ENCODE results near the gene TIMP1.

The TIMP1 gene

DNA sequence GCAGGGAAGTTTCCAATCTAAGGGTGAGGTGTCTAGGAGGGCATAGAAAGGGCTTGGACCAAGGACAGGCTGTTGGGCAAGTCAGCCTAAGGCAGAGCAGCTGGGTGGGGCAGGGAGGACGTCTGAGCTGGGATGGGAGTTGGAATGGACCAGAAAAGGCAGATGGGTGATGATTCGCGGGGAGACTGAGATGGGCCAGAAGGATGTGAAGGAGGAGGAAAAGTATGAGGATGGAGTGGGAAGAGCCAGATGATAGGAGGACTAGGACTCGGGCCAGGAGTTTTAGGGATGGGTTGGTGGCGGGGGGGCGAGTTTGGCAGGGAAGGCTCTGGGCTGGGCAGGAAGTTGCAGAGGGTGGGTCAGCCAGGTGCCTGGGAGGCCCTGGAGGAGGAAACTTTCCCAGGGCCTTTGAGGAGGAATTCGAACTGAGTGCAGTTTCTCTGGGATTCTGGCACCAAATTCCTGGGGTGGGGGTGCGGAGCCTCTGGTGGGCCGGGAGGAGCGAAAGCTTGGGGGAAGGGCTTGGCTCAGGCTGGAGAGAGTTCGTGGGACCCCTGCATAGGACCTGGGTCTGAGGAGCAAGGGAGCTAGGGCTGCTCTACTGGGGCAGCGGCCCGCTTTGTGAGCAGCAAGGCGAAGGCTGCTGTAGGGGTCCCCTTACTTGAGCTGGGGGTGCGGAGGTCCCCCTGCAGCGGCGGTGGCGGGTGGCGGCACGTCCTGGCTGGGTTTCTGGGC lies 8.7 kb upstream of the TIMP1 start:
- no peak for DNase-seq (ENCODE audit: low read depth)

- no peak for DNase-seq (ENCODE audit: low read depth)
Measured at GRCh38 chrX:47574076-47574546, 8.1 kb upstream of the TIMP1 start.

- DNase-seq (ENCODE audit: low read depth) = no peak
Measured at GRCh38 chrX:47574547-47575301, 7.5 kb upstream of the TIMP1 start.

DNA sequence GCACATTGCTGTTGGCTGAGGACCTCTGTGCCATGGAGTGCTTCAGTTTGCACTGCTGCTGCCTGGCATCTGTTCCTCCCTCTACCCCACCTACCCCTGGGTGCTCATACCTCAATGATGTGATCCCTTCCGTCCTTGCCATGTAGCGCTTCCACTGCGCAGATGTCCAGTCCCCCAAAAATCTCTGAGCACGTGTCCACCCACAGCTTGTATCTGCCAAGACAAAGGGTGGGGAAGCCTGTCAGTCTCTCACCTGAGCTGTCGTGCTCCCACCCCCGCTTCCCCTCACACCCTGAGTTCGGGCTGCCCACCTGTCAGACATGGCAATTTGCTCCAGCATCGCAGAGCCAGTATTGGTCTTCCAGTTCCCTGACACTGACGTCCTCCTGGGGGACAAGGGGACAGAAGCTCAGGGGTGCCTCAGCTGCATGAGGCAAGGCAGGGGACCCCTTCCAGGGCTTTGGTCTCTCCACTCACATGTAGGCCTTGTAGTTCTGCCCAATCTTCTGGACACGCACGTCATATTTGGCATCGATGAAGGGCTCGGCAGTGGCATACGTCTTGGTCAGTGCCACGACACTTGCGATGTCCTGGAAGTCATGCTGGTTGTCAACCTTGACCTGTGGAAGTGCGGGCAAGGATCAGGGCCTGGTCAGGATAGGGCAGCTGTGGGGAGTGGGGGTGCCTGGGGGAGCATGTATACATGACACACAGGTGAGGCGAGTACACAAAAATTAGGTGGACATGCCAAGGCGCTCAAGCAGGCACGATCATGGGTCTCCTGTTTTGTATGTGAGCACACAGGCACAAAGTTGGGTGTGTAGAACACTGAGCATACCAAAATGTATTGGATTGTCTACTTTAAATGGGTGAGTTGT lies 6.0 kb upstream of the TIMP1 start:
- DNase-seq (ENCODE audit: low read depth) = no peak

GRCh38 chrX:47577424-47577823 lies 4.8 kb upstream of the TIMP1 start:
- no peak for DNase-seq (ENCODE audit: low read depth)

DNA sequence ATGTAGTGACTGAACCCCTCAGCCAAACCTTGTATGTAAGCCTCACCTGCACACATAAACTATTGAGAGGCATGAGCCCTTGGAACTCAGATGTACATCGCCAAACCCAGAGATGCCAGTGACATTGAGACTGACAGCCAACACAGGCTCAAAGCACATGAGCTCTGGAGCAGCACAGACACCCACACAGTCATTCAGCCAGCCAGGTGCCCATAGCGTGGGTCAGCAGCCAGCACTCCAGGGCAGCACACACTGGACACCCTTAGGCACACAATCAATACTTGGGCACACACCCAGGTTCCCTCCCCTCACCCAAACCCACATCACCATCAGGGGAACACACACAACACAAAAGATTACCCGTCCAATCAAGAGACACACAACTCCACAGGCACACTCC lies 4.3 kb upstream of the TIMP1 start:
- DNase-seq (ENCODE audit: low read depth) = no peak

GRCh38 chrX:47578692-47579091 lies 3.5 kb upstream of the TIMP1 start:
- no peak for DNase-seq (ENCODE audit: low read depth)

DNA sequence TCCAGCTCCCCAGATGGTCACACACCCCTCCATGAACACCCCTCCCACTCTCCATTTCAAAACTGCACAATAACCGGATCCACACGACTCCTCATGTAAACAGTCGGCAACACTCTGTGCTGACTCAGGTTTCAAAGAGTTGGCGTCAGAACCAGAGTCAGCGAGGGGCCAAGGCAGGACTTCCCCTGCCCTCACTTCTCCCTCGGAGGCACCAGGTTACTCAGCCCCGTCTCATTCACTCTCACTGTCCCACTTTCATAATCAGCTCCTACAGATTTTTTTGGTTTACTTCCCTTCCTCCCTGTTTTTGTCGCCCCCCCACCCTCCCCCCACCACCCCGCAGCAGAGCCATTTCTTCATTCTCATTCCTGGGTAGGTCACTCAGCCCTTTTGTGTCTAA lies 2.7 kb upstream of the TIMP1 start:
- no peak for DNase-seq (ENCODE audit: low read depth)

DNA sequence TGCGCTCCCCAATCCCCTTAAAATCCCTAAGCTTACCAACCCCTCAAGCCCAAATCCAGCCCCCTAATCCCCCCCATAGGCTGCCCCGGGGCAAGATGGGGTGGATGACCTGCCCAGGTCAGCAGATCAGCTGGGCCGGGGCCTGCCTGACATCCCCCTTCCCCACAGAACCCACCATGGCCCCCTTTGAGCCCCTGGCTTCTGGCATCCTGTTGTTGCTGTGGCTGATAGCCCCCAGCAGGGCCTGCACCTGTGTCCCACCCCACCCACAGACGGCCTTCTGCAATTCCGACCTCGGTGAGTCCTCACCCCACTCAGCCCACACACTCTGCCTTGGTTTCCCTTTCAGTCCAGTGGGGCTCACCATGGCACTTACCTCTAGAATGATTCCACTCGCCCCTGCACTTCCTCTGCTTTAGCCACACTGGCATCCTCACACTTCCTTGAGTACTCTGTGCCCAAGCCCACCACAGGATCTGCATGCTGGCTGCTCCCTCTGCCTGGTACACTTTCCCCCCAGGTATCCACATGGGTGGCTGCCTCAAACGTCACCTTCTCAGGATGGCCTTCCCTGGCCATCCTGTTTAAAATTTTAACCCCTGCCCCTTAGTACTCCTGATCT lies 1.1 kb downstream of the TIMP1 start:
- no peak for DNase-seq (ENCODE audit: low read depth)

- DNase-seq (ENCODE audit: low read depth) = no peak
Measured at GRCh38 chrX:47584714-47585113, 2.5 kb downstream of the TIMP1 start.

- no peak for DNase-seq (ENCODE audit: low read depth)
Measured at GRCh38 chrX:47585273-47585672, 3.0 kb downstream of the TIMP1 start.

DNA sequence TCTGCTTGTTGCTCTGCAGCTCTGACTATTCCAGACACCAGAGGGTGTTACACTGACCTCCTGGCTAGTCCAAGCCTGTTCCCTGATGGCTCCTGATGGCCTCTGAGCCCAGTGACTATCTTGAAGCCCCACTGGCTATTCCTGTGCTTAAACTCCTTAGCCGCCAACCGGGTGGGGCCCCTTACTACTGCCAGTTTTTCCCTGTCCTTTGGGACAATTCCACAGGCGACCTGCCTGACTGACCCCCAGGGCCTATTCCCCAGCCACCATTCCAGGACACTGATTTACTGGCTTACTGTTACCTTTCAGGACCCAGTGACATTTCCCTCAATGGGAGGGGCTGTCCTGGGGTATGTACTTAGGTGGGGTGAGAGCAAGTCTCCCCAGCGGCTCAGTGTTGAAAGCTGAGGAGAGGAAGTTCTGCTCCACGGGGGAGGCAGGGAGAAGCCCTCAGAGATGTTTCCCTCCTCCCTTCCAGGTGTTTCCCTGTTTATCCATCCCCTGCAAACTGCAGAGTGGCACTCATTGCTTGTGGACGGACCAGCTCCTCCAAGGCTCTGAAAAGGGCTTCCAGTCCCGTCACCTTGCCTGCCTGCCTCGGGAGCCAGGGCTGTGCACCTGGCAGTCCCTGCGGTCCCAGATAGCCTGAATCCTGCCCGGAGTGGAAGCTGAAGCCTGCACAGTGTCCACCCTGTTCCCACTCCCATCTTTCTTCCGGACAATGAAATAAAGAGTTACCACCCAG lies 4.0 kb downstream of the TIMP1 start:
- no peak for DNase-seq (ENCODE audit: low read depth)

- DNase-seq (ENCODE audit: low read depth) = no peak
Measured at GRCh38 chrX:47587091-47587891, 5.1 kb downstream of the TIMP1 start.

DNA sequence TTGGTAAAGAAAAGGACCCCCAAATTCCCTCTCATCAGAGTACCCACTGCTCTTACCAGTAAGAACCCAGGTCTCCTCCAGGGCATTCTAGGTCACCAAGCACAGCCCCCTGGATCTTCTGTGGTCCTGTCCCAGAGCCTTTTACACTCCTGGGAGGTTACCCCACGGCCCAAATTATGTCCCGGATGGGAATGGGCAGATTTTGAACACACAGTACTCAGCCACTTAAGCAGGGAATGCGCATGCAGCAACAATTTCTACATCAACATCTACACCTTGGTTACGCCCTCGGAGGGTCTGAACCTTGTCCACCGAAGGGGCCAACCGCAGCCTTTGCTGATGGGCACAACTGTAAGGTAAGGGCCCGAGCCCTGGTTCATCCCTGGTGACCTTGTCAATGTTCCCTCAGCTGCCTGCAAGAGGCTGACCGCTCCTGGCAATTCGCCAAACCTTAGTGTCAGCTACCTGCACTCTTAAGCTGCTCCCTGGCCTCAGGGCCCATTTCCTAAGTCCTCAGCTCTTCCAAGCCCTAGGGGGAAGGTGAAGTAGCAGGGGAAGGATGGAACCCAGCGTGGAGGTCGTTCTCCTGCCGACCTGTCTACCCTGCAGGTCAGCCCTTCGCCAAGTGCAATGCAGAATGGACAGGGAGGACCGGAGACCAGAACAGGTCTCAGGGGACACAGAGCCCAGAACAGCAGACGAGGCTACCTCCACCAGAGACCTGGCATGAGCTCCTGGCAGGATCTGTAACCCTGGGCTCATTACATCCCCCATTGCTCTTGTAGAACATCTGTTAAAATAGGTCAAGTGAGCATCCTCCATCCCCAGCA lies 5.9 kb downstream of the TIMP1 start:
- DNase-seq (ENCODE audit: low read depth) = no peak

- no peak for DNase-seq (ENCODE audit: low read depth)
Measured at GRCh38 chrX:47590984-47591383, 8.7 kb downstream of the TIMP1 start.

DNA sequence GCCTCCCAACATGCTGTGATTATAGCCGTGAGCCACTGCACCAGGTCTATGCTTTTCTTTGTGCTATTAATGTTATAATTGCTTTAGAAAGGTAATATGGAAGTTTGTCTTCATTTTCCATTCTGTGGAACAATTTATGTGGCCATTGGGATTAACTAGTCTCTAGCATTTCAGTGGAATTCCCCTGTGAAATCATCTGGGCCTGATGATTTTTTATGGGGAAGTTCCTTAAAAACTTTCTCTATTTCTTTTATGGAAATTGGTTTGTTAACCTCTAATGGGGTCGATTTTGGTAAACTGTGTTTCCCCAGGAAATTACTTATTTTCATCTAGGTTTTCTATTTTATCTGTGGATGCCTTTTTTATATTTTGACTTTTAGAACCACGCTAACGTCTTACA lies 11.3 kb downstream of the TIMP1 start:
- DNase-seq (ENCODE audit: low read depth) = no peak

- DNase-seq (ENCODE audit: low read depth) = no peak
Measured at GRCh38 chrX:47595716-47596251, 13.5 kb downstream of the TIMP1 start.

GRCh38 chrX:47596256-47596655 lies 14.0 kb downstream of the TIMP1 start:
- no peak for DNase-seq (ENCODE audit: low read depth)

DNA sequence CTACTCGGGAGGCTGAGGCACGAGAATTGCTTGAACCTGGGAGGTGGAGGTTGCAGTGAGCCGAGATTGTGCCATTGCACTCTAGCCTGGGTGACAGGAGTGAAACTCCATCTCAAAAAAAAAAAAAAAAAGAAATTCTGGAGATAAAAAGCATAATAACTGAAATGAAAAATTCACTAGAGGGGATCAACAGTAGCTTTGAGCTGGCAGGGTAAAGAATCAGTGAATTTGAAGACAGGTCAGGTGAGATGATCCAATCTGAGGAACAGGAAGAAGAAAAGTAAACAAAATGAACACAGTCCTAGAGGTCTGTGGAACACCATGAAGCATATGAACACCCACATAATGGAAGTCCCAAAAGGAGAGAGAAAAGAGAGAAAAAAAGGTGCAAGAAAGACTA lies 15.0 kb downstream of the TIMP1 start:
- DNase-seq (ENCODE audit: low read depth) = no peak
